Common myeloid progenitor, CD34-positive (primary cell): Measurements from ENCODE around the gene ANXA1.
A peak's percentile ranks its signal among the peaks of the same experiment; 100 is the strongest.

Source experiments
- CTCF ChIA-PET: fragments of 350-600 bp; sonication (Branson Sonifier 250); formaldehyde crosslinking; loops from one replicate; lab custom pipeline; 2021; ENCODE audit warnings: antibody characterized with exemption; lab: Charles Lee
- POLR2A ChIA-PET: fragments of 350-600 bp; sonication (Branson Sonifier 250); formaldehyde crosslinking; loops from one replicate; lab custom pipeline; 2021; ENCODE audit warnings: antibody characterized with exemption; lab: Charles Lee
- DNase-seq, 3 donors: peaks; one replicate each; pipeline versions ENCODE4 v3.0.0 to v3.0.0-alpha.2; 2013
- H3K27ac ChIP-seq, 2 experiments: 1 replicate in 1 of 2; 2 replicates in 1 of 2; pipeline ENCODE4 v1.7.0; 2013; ENCODE audit warnings: inconsistent platforms in 2 of 2, low read length in 2 of 2, mild to moderate bottlenecking in 2 of 2, low read depth in 1 of 2, moderate library complexity in 1 of 2; ENCODE audit not compliant: severe bottlenecking in 2 of 2, insufficient read depth in 1 of 2, poor library complexity in 1 of 2
- H3K27me3 ChIP-seq, 5 experiments: replicated peaks in 2 of 5; 1 replicate in 3 of 5; 2 replicates in 2 of 5; pipeline versions ENCODE4 v1.6.1 to v1.7.0; 2013; ENCODE audit warnings: low read length in 4 of 5, mild to moderate bottlenecking in 2 of 5, moderate library complexity in 2 of 5, inconsistent platforms in 1 of 5; ENCODE audit not compliant: insufficient read depth in 5 of 5, control insufficient read depth in 4 of 5
- H3K36me3 ChIP-seq, 4 experiments: 1 replicate in 2 of 4; 2 replicates in 2 of 4; pipeline versions ENCODE4 v1.6.1 to v1.7.0; 2013; ENCODE audit warnings: low read length in 3 of 4, control low read depth in 1 of 4, mild to moderate bottlenecking in 1 of 4; ENCODE audit not compliant: control insufficient read depth in 4 of 4, insufficient read depth in 4 of 4
- H3K4me1 ChIP-seq, 4 experiments: 1 replicate in 3 of 4; 2 replicates in 1 of 4; pipeline versions ENCODE4 v1.6.1 to v1.7.1; 2013; ENCODE audit warnings: low read length in 3 of 4, mild to moderate bottlenecking in 3 of 4, control low read depth in 1 of 4, inconsistent platforms in 1 of 4, moderate library complexity in 1 of 4; ENCODE audit not compliant: control insufficient read depth in 4 of 4, insufficient read depth in 4 of 4; ENCODE audit errors: control extremely low read depth in 1 of 4
- H3K4me3 ChIP-seq, 7 experiments: 1 replicate in 4 of 7; 2 replicates in 3 of 7; pipeline versions ENCODE4 v1.5.1 to v1.7.0; 2013; ENCODE audit warnings: mild to moderate bottlenecking in 7 of 7, low read length in 6 of 7, moderate library complexity in 6 of 7, inconsistent platforms in 2 of 7, low read depth in 2 of 7, control low read depth in 1 of 7; ENCODE audit not compliant: insufficient read depth in 4 of 7, control insufficient read depth in 1 of 7; ENCODE audit errors: extremely low read depth in 1 of 7
- H3K9me3 ChIP-seq, 5 experiments: 1 replicate in 4 of 5; 2 replicates in 1 of 5; pipeline versions ENCODE4 v1.6.1 to v1.7.1; 2013; ENCODE audit warnings: low read length in 4 of 5, mild to moderate bottlenecking in 2 of 5, inconsistent platforms in 1 of 5, low read depth in 1 of 5, moderate library complexity in 1 of 5; ENCODE audit not compliant: control insufficient read depth in 4 of 5, insufficient read depth in 2 of 5; ENCODE audit errors: control extremely low read depth in 1 of 5
- WGBS: methylation state at CpG from one replicate; pipeline ENCODE4 v1.1.5; 2013; ENCODE audit not compliant: insufficient coverage; 5-methylcytosine and 5-hydroxymethylcytosine counted together

The ANXA1 gene

DNA sequence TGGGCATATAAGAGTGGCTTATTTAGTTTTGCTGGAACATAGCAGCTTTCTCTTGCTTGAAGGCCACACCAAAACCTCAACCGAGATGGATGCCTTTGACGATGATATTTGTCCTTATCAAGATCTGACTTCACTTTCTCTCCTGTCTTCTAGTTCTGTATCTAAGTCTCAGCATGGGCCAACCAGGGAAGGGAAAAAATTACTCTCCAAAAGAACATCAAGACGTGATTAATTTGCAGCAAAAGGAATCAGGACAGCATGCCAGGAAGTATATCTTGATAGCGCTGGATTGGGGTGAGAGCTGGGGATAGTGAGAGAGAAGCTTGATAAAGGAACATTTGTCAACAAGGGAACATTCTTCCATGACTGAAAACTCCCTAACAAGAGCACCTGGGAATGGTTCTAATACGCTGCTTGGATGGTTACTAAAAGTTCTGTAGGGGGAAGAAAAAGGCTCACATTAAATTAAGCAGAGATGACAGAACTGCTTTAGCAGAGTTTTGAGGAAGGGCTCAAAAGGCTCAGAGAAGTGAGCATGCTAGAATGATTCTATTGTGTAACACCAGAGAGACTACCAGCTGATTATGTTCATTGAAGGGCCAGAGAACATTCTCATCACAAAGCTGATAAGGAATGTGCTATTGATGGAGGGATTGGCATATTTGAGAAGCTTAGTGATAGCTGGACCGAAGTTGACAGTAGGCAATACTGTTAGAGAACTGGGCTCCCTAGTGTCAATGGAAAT is 21.6 kb upstream of the ANXA1 start:
- WGBS, result 95% methylated on average over 3 of the region's 6 CpGs
- Histone ChIP-seq H3K4me1 (peaks cover 6 to 18% (median 15%) of the 10 kb centered on the region in 4 experiments), H3K36me3 (no peaks in the 10 kb centered on the region), H3K27me3 (no peaks in the 10 kb centered on the region), H3K27ac (no peak overlapping the region), H3K4me3 (no peak overlapping the region), H3K9me3 (no peaks in the 10 kb centered on the region)
- ChIA-PET POLR2A (no interaction called here), CTCF (interaction anchor here (0.6 to 1.4 kb wide), 8 partner anchors 9 to 50 kb away, joined by 3 to 7 read pairs (median 4); no protein-coding TSS in a partner anchor)
- DNase-seq, result no peak

DNA sequence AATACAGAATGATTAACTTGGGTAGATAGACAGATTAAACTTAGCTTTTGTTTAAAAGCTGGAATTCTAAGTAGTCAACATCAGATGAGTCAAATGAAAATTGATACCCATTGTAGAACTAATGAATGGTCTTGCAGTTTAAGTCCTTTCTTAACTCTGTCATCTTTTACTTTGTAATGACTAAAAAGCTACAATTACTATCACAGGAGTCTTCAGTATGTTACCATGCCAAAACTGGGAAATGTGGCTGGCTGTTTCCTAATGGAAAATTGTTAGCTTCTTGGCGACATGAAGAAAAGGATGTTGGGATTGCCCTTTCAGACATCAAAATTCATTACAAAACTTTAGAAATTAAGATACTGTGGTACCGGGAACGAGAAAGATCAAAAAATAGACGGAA is 20.2 kb upstream of the ANXA1 start:
- Histone ChIP-seq H3K4me3 (peak overlapping the region in 3 of 7 experiments; percentile 72 to 86 (median 76)), H3K4me1 (peaks cover 6 to 18% (median 15%) of the 10 kb centered on the region in 4 experiments), H3K9me3 (no peaks in the 10 kb centered on the region), H3K27ac (peak overlapping the region; percentile 98 to 99), H3K27me3 (no peaks in the 10 kb centered on the region), H3K36me3 (no peaks in the 10 kb centered on the region)
- CTCF ChIA-PET, result interaction anchor here (1.4 kb wide), 1 partner anchor 21 kb away, joined by 6 read pairs; no protein-coding TSS in a partner anchor
- WGBS, result no CpG with 5 or more reads among the region's 4 CpGs
- DNase-seq, result no peak
- POLR2A ChIA-PET, result no interaction called here

DNA sequence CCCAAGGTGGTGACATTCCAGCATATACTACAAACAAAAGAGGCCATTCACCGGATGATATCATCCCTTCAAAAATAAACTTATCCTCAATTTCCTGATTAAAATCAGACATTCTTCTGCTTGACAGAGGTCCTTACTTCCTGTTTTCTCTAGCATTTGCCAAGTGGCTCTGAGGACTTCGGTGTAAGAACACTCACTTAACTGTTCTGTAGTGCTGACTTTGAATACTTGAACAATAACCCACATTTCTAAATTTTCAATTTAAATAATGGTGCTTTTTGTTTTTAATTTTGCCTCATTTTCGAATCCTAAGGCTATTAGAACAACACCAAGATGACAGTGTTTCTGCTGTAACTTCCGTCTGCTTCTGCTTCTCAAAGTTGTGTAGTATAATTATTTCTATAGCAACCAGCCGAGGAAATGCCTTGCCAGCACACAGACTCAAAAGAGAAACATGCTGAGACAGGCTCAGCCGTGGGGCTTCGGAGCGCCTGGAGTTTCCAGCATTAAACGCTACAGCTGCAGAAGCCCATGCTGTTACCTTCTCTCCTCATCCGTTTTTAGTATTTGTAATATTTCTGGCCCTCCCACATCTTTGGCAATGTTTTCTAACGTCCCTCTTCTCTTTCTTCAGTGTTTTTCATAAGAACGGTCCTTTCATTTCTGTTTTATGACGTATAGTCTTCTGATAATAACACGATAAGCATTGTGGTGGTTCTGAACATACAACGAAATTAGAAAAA is 19.5 kb upstream of the ANXA1 start:
- ChIA-PET CTCF (interaction anchor here (0.9 to 1.8 kb wide), 7 partner anchors 12 to 47 kb away, joined by 3 to 12 read pairs (median 4); partner anchors contain the start of gene ANXA1), POLR2A (interaction anchor here (0.5 to 1.4 kb wide), 2 partner anchors 9 to 260 kb away, joined by 3 read pairs; no protein-coding TSS in a partner anchor)
- Histone ChIP-seq H3K4me3 (peak overlapping the region in 6 of 7 experiments; percentile 72 to 90 (median 78)), H3K27me3 (no peaks in the 10 kb centered on the region), H3K27ac (peak overlapping the region; percentile 98 to 99), H3K9me3 (no peaks in the 10 kb centered on the region), H3K4me1 (peaks cover 6 to 18% (median 15%) of the 10 kb centered on the region in 4 experiments), H3K36me3 (no peaks in the 10 kb centered on the region)
- WGBS, result 0% methylated on average over 7 of the region's 15 CpGs
- DNase-seq, result peak; percentile 88 to 96 (median 94)

DNA sequence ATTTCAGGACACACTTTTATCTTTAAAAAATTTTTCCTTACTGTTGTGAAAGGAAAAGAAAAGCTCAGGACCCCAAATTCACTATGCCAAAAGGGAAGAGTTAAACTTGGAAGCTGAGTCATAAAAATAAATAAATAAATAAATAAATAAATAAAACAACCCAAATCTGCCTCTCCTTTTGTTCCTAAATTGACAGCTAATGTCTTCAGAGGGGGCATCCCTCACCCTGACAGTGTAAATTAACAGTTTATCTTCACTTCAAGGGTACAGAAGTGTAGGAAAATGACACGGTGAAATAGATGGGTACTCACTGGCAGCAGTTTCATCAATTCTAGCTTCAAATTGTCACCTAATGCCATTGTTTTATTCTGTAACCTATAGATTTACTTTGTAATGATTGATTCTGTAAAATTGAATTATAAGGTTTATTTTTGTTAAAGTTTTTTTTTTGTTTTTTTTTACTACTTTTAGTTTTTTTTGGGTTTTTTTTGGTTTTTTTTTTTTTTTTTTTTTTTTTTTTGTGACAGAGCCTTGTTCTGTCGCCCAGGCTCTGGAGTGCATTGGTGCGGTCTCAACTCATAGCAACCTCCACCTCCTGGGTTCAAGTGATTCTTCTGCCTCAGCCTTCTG is 18.5 kb upstream of the ANXA1 start:
- H3K4me3 ChIP-seq, result peak overlapping the region in 6 of 7 experiments; percentile 72 to 90 (median 78)

DNA sequence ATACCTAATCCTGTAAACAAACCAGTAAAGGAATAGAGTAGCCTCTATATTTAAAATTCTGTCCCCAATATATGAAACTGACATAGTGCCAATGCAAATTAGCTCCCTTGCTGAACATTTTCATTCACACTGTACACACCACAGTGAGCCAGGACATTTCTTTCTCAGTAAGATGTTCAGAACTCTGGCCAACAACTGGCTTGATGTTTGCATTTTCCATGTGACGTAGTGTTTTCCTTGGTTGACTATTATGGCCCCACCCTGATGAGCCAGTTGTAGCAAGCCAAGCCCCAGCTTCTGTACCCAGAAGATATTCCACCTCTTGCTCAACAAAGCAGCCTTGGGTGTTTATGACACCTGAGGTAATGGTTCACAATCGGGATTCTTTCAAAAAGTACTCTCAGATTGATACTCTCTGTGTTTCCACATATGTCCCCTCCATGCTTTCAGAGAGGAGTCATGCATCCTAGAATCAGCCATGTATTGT is 17.7 kb upstream of the ANXA1 start:
- H3K4me3 ChIP-seq, result no peak overlapping the region
- DNase-seq, result no peak
- no peak overlapping the region for H3K27ac ChIP-seq
- no peaks in the 10 kb centered on the region for H3K36me3 ChIP-seq
- POLR2A ChIA-PET, result no interaction called here
- CTCF ChIA-PET, result interaction anchor here (0.6 to 2.2 kb wide), 6 partner anchors 14 to 1492 kb away, joined by 3 to 6 read pairs (median 4); no protein-coding TSS in a partner anchor
- H3K4me1 ChIP-seq, result peaks cover 6 to 18% (median 15%) of the 10 kb centered on the region in 4 experiments
- H3K27me3 ChIP-seq, result no peaks in the 10 kb centered on the region
- WGBS, result 100% methylated on average over 1 of the region's 2 CpGs
- no peaks in the 10 kb centered on the region for H3K9me3 ChIP-seq

More for the DNA sequence above, 18.5 kb upstream of the ANXA1 start:
- ChIA-PET POLR2A (interaction anchor here (1.4 kb wide), 1 partner anchor 8 kb away, joined by 3 read pairs; no protein-coding TSS in a partner anchor), CTCF (interaction anchor here (0.8 to 1.8 kb wide), 9 partner anchors 12 to 46 kb away, joined by 3 to 12 read pairs (median 3); partner anchors contain the start of gene ANXA1)
- peak in 2 of 3 donors; percentile 32 to 53 for DNase-seq
- no peaks in the 10 kb centered on the region for H3K36me3 ChIP-seq
- WGBS, result 100% methylated on average over 1 of the region's 3 CpGs
- no peaks in the 10 kb centered on the region for H3K9me3 ChIP-seq
- H3K27ac ChIP-seq, result peak overlapping the region; percentile 98 to 99
- peaks cover 6 to 18% (median 15%) of the 10 kb centered on the region in 4 experiments for H3K4me1 ChIP-seq
- H3K27me3 ChIP-seq, result no peaks in the 10 kb centered on the region

DNA sequence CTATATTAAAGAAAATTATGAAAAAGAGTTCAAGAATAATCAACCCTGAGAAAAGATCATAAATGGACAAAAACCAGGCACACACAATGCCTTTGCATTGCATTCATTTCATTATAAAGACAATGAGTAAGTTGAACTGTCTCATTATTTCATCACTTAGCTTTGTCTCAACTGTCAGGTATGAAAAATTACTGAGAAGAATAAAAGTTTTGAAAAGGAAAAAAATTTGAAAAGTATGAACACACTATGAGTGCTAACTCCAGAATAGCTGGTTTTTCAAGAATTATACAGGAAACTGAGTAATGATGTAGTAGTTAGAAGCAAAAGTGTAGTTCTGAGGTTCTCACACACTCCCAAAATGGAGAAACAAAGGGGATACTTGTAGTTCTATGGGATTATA is 16.3 kb upstream of the ANXA1 start:
- CTCF ChIA-PET, result interaction anchor here (1.2 to 2.2 kb wide), 3 partner anchors 9 to 28 kb away, joined by 3 to 11 read pairs (median 4); no protein-coding TSS in a partner anchor
- no peak overlapping the region for H3K27ac ChIP-seq
- POLR2A ChIA-PET, result no interaction called here
- no peak overlapping the region for H3K4me3 ChIP-seq
- no peaks in the 10 kb centered on the region for H3K36me3 ChIP-seq
- peaks cover 6 to 18% (median 15%) of the 10 kb centered on the region in 4 experiments for H3K4me1 ChIP-seq
- H3K9me3 ChIP-seq, result peaks cover 0 to 1% (median 0%) of the 10 kb centered on the region in 5 experiments
- H3K27me3 ChIP-seq, result no peaks in the 10 kb centered on the region
- no peak for DNase-seq
